ENCODE data around the gene MEGF11. TPM values are rescaled to one million over a fixed set of nuclear protein-coding genes. Genes with fewer than 3 reads are reported as not detected.

The MEGF11 gene
- total and polyA plus RNA-seq, 9 donors, result 0.04 to 11.4 (median 0.40) TPM; not detected in 2

GRCh38 chr15:65957451-65957850 is 296.1 kb downstream of the MEGF11 start:
- Histone ChIP-seq H3K4me3 (no peak overlapping the region), H3K9me3 (no peaks in the 10 kb centered on the region), H3K27ac (no peak overlapping the region), H3K36me3 (no peaks in the 10 kb centered on the region), H3K27me3 (no peaks in the 10 kb centered on the region), H3K4me1 (ENCODE audit: insufficient read depth) (no peaks in the 10 kb centered on the region)
- DNase-seq, result no peak
- 50 to 60% (median 52%) methylated on average over 6 to 7 of the region's 7 CpGs for WGBS, 3 donors
- no peak for TF ChIP-seq CTCF (IDR thresholded peaks at IDR 0.05)
- TF ChIP-seq EP300 (IDR thresholded peaks at IDR 0.05), result no peak
- TF ChIP-seq POLR2A (IDR thresholded peaks at IDR 0.05), result no peak
- intact Hi-C loops (cut with DNase I), result no loop called here

GRCh38 chr15:65956899-65957298 is 296.7 kb downstream of the MEGF11 start:
- intact Hi-C loops (cut with DNase I), result no loop called here
- 81 to 92% (median 86%) methylated on average over 3 of the region's 3 CpGs for WGBS, 3 donors
- Histone ChIP-seq H3K9me3 (no peaks in the 10 kb centered on the region), H3K27ac (no peak overlapping the region), H3K4me3 (no peak overlapping the region), H3K4me1 (ENCODE audit: insufficient read depth) (no peaks in the 10 kb centered on the region), H3K27me3 (no peaks in the 10 kb centered on the region), H3K36me3 (no peaks in the 10 kb centered on the region)
- no peak for DNase-seq
- TF ChIP-seq EP300 (IDR thresholded peaks at IDR 0.05), result no peak
- TF ChIP-seq CTCF (IDR thresholded peaks at IDR 0.05), result no peak
- no peak for TF ChIP-seq POLR2A (IDR thresholded peaks at IDR 0.05)

GRCh38 chr15:65956307-65956706 is 297.2 kb downstream of the MEGF11 start:
- 70 to 90% (median 72%) methylated on average over 2 of the region's 2 CpGs for WGBS, 3 donors
- no peak for DNase-seq
- Histone ChIP-seq H3K9me3 (no peaks in the 10 kb centered on the region), H3K27me3 (no peaks in the 10 kb centered on the region), H3K27ac (no peak overlapping the region), H3K36me3 (no peaks in the 10 kb centered on the region), H3K4me3 (no peak overlapping the region), H3K4me1 (ENCODE audit: insufficient read depth) (no peaks in the 10 kb centered on the region)
- intact Hi-C loops (cut with DNase I), result no loop called here
- TF ChIP-seq EP300 (IDR thresholded peaks at IDR 0.05) (no peak), POLR2A (IDR thresholded peaks at IDR 0.05) (no peak), CTCF (IDR thresholded peaks at IDR 0.05) (no peak)

DNA sequence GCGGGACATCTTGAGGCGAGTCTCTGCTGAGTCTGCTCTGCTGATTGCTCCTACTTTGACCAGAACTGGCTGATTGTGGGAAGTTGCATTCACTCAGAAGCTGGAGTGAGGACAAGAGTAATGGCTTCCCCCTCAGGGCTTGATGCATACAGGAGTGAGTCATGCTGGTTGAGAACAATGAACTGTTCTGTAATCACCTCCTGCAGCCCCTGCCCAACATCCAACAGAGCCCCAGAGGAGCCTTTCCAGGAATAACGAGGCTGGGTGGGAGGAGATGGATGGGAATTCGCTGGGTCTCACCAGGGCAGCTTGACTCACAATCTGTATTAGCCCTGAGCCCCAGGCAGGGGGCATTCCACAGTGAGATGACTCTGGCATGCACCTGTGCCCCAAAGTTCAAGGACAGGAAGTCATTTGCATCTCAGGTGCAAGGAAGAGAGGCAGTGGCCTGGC is 299.2 kb downstream of the MEGF11 start:
- no peak for DNase-seq
- Histone ChIP-seq H3K27me3 (no peaks in the 10 kb centered on the region), H3K4me1 (ENCODE audit: insufficient read depth) (no peaks in the 10 kb centered on the region), H3K4me3 (no peak overlapping the region), H3K36me3 (no peaks in the 10 kb centered on the region), H3K9me3 (no peaks in the 10 kb centered on the region), H3K27ac (no peak overlapping the region)
- intact Hi-C loops (cut with DNase I), result no loop called here
- WGBS, 3 donors, result 52 to 56% (median 53%) methylated on average over 4 of the region's 4 CpGs
- TF ChIP-seq POLR2A (IDR thresholded peaks at IDR 0.05) (no peak), CTCF (IDR thresholded peaks at IDR 0.05) (no peak), EP300 (IDR thresholded peaks at IDR 0.05) (no peak)
